Panc1 (cell line): ENCODE measurements around the gene FHIT. TPM values are rescaled to one million over a fixed set of nuclear protein-coding genes. Genes with fewer than 3 reads are reported as not detected.

ENCODE experiments used
- ATAC-seq: fragments of 200-7000 bp; cut with Tn5 transposase; 2 replicates; pipeline ENCODE4 v1.9.1; 2020; ENCODE audit warnings: mild to moderate bottlenecking, moderate library complexity
- BruUV-seq: library from RNA; stranded (reverse); fragments of 400-500 nt; replicated peaks from 2 replicates; lab custom pipeline; 2021; lab: Mats Ljungman, UMichigan
- CTCF ChIA-PET: fragments of 300-600 bp; sonication (Branson Sonifier 250); formaldehyde crosslinking; loops from one replicate; lab custom pipeline; 2022; ENCODE audit warnings: antibody characterized with exemption; lab: Charles Lee
- POLR2A ChIA-PET: fragments of 300-600 bp; sonication (Branson Sonifier 250); formaldehyde crosslinking; loops from one replicate; lab custom pipeline; 2022; ENCODE audit warnings: antibody characterized with exemption; lab: Charles Lee
- DNase-seq: peaks from one replicate; pipeline ENCODE4 v3.0.0-alpha.2; 2010; ENCODE audit warnings: low read depth, low spot score
- H3K27ac ChIP-seq: 2 replicates; pipeline ENCODE4 v1.5.1; 2011; ENCODE audit warnings: mild to moderate bottlenecking, low read length, inconsistent platforms
- H3K27me3 ChIP-seq: fragments of 200-500 bp; sonication (Bioruptor generic); 2 replicates; pipeline ENCODE4 v1.6.0; 2014; ENCODE audit warnings: low read length, inconsistent platforms; ENCODE audit not compliant: control insufficient read depth, insufficient read depth
- H3K36me3 ChIP-seq: fragments of 200-500 bp; sonication (Bioruptor generic); 2 replicates; pipeline ENCODE4 v1.5.1; 2014; ENCODE audit warnings: inconsistent platforms, mild to moderate bottlenecking, low read length, moderate library complexity; ENCODE audit not compliant: control insufficient read depth, insufficient read depth
- H3K4me1 ChIP-seq: 2 replicates; pipeline ENCODE4 v1.5.1; 2011; ENCODE audit warnings: inconsistent platforms, mild to moderate bottlenecking, low read length, moderate library complexity; ENCODE audit not compliant: control insufficient read depth, insufficient read depth
- H3K4me3 ChIP-seq, 2 experiments: 2 replicates each; pipeline ENCODE4 v1.5.1; 2011 to 2012; ENCODE audit warnings: low read depth in 2 of 2, low read length in 2 of 2, mild to moderate bottlenecking in 2 of 2, inconsistent platforms in 1 of 2, moderate library complexity in 1 of 2
- H3K9me3 ChIP-seq: fragments of 200-500 bp; sonication (Bioruptor generic); 2 replicates; pipeline ENCODE4 v1.5.1; 2014; ENCODE audit warnings: low read depth, mild to moderate bottlenecking, inconsistent platforms, low read length, moderate library complexity; ENCODE audit not compliant: control insufficient read depth, insufficient read depth
- POLR2AphosphoS5 ChIP-seq: IDR thresholded peaks from 2 replicates; pipeline ENCODE4 v1.6.1; 2012; ENCODE audit warnings: mild to moderate bottlenecking, low read depth, low read length, moderate library complexity
- REST ChIP-seq, 2 experiments: IDR thresholded peaks; 2 replicates each; pipeline ENCODE4 v1.6.1; 2011 to 2012; ENCODE audit warnings: low read depth in 2 of 2, control low read depth in 1 of 2, low read length in 1 of 2, mild to moderate bottlenecking in 1 of 2, moderate library complexity in 1 of 2; ENCODE audit not compliant: insufficient read depth in 1 of 2
- SIN3A ChIP-seq: IDR thresholded peaks from 2 replicates; pipeline ENCODE4 v1.6.1; 2012; ENCODE audit warnings: low read depth, mild to moderate bottlenecking, low read length, moderate library complexity, borderline replicate concordance; ENCODE audit not compliant: insufficient read depth
- TCF7L2 ChIP-seq: IDR thresholded peaks from 2 replicates; pipeline ENCODE4 v1.6.1; 2011; ENCODE audit warnings: mild to moderate bottlenecking, low read depth, low read length, inconsistent platforms
- in situ Hi-C: cut with HindIII; loops from 2 replicates; pipeline ENCODE4 v1.10.0; 2016; ENCODE audit warnings: low sequenced_read_pairs, low pct_unique_long_range_greater_than_20kb
- intact Hi-C: fragments of 100-400 bp; cut with micrococcal nuclease; formaldehyde crosslinking; loops from one replicate; pipeline ENCODE4 v1.10.0; 2022; ENCODE audit not compliant: unreplicated experiment
- total RNA-seq: library from RNA; stranded (reverse); gene quantifications from one replicate; pipeline ENCODE4 v1.2.1, GENCODE V29; 2021; ENCODE audit not compliant: unreplicated experiment
- TF ChIP-seq, protein P1 (sequence below): fragments of 450-650 bp; IDR thresholded peaks from 2 replicates; pipeline ENCODE4 v1.5.1; 2017; ENCODE audit warnings: mild to moderate bottlenecking

The FHIT gene
- total RNA-seq, 1 experiment from 2014 or later, result 2.2 TPM

GRCh38 chr3:60730371-60730770 is 520.9 kb downstream of the FHIT start:
- Histone ChIP-seq H3K36me3 (no peaks in the 10 kb centered on the region), H3K9me3 (no peaks in the 10 kb centered on the region), H3K27ac (no peak overlapping the region), H3K4me3 (no peak overlapping the region), H3K27me3 (no peaks in the 10 kb centered on the region), H3K4me1 (no peaks in the 10 kb centered on the region)
- intact Hi-C loops (no loop called here), in situ Hi-C loops (no loop called here)
- POLR2A ChIA-PET, result no interaction called here
- TF ChIP-seq TCF7L2 (no peak), POLR2AphosphoS5 (no peak)
- DNase-seq (no peak), ATAC-seq (no peak)
- CTCF ChIA-PET, result no interaction called here
- BruUV-seq, result no TSS peak

DNA sequence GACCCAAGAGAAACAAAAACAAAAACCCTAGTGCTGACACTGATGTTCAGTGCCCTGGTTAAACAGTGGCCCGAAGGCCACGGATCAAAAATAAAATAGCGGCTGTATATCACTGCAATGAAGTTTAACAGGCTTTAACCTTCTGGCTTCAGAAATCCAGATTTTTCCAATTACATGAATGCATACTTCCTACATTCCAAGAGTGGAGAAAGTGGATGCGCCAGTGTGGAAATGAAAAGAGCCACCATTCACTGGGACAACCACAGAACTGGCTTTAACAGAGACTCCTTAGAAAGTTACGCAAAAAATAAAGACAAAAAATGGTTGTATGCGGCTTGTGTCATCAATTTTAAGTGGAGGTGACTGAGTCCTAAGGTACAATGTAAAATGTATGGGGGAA is 522.2 kb downstream of the FHIT start:
- no peaks in the 10 kb centered on the region for H3K27me3 ChIP-seq
- H3K4me3 ChIP-seq, result no peak overlapping the region
- no peaks in the 10 kb centered on the region for H3K36me3 ChIP-seq
- POLR2A ChIA-PET, result no interaction called here
- no peak overlapping the region for H3K27ac ChIP-seq
- H3K9me3 ChIP-seq, result no peaks in the 10 kb centered on the region
- H3K4me1 ChIP-seq, result no peaks in the 10 kb centered on the region
- BruUV-seq, result no TSS peak
- DNase-seq (no peak), ATAC-seq (no peak)
- intact Hi-C loops, result no loop called here
- in situ Hi-C loops, result no loop called here
- CTCF ChIA-PET, result no interaction called here
- no peak for TF ChIP-seq TCF7L2
- TF ChIP-seq SIN3A, result no peak
- TF ChIP-seq, protein P1, sequence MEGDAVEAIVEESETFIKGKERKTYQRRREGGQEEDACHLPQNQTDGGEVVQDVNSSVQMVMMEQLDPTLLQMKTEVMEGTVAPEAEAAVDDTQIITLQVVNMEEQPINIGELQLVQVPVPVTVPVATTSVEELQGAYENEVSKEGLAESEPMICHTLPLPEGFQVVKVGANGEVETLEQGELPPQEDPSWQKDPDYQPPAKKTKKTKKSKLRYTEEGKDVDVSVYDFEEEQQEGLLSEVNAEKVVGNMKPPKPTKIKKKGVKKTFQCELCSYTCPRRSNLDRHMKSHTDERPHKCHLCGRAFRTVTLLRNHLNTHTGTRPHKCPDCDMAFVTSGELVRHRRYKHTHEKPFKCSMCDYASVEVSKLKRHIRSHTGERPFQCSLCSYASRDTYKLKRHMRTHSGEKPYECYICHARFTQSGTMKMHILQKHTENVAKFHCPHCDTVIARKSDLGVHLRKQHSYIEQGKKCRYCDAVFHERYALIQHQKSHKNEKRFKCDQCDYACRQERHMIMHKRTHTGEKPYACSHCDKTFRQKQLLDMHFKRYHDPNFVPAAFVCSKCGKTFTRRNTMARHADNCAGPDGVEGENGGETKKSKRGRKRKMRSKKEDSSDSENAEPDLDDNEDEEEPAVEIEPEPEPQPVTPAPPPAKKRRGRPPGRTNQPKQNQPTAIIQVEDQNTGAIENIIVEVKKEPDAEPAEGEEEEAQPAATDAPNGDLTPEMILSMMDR, result no peak
- TF ChIP-seq POLR2AphosphoS5, result no peak
- no peak for TF ChIP-seq REST (IDR thresholded peaks at IDR 0.05; ENCODE audit: insufficient read depth in 1 of 2, low read depth in 2 of 2, low read length in 1 of 2)

GRCh38 chr3:60728006-60728405 is 523.2 kb downstream of the FHIT start:
- no peaks in the 10 kb centered on the region for H3K36me3 ChIP-seq
- no peak overlapping the region for H3K4me3 ChIP-seq
- ChIA-PET POLR2A (no interaction called here), CTCF (no interaction called here)
- DNase-seq (no peak), ATAC-seq (no peak)
- no peak for TF ChIP-seq REST (IDR thresholded peaks at IDR 0.05; ENCODE audit: insufficient read depth in 1 of 2, low read depth in 2 of 2, low read length in 1 of 2)
- TF ChIP-seq, protein P1, result no peak
- no peak for TF ChIP-seq TCF7L2
- no peak for TF ChIP-seq POLR2AphosphoS5
- no peak for TF ChIP-seq SIN3A
- BruUV-seq, result no TSS peak
- no peak overlapping the region for H3K27ac ChIP-seq
- intact Hi-C loops, result no loop called here
- H3K27me3 ChIP-seq, result no peaks in the 10 kb centered on the region
- H3K9me3 ChIP-seq, result no peaks in the 10 kb centered on the region
- in situ Hi-C loops, result no loop called here
- H3K4me1 ChIP-seq, result no peaks in the 10 kb centered on the region
